Skeletal muscle satellite cell (primary cell): Measurements from ENCODE around the gene MT1M.

Source experiments
- H3K27me3 ChIP-seq: 2 replicates; pipeline ENCODE4 v1.7.0; 2013; ENCODE audit warnings: low read length; ENCODE audit not compliant: control insufficient read depth, insufficient read depth
- H3K36me3 ChIP-seq: 2 replicates; pipeline ENCODE4 v1.7.0; 2013; ENCODE audit warnings: mild to moderate bottlenecking, control low read depth, low read length; ENCODE audit not compliant: insufficient read depth
- H3K4me1 ChIP-seq: 2 replicates; pipeline ENCODE4 v1.7.0; 2013; ENCODE audit warnings: low read length; ENCODE audit not compliant: control insufficient read depth, insufficient read depth
- H3K4me2 ChIP-seq: 2 replicates; pipeline ENCODE4 v1.7.0; 2013; ENCODE audit warnings: mild to moderate bottlenecking, low read length
- H3K4me3 ChIP-seq: 2 replicates; pipeline ENCODE4 v1.7.0; 2013; ENCODE audit warnings: low read length
- H3K9ac ChIP-seq: 2 replicates; pipeline ENCODE4 v1.7.0; 2013; ENCODE audit warnings: mild to moderate bottlenecking, low read depth, low read length, moderate library complexity
- H3K9me3 ChIP-seq: replicated peaks from 2 replicates; pipeline ENCODE4 v1.7.0; 2013; ENCODE audit warnings: mild to moderate bottlenecking, control low read depth, low read length

The MT1M gene

GRCh38 chr16:56643833-56644232 is 11.4 kb downstream of the MT1M start:
- Histone ChIP-seq H3K4me1 (peaks cover 11% of the 10 kb centered on the region), H3K27me3 (peaks cover 46% of the 10 kb centered on the region), H3K9me3 (no peaks in the 10 kb centered on the region), H3K36me3 (no peaks in the 10 kb centered on the region), H3K4me3 (peak overlapping the region; percentile 63), H3K9ac (no peak overlapping the region), H3K4me2 (peak overlapping the region; percentile 78)

- H3K9ac ChIP-seq: no peak overlapping the region
- peaks cover 59% of the 10 kb centered on the region for H3K27me3 ChIP-seq
- H3K4me1 ChIP-seq: peaks cover 11% of the 10 kb centered on the region
- no peak overlapping the region for H3K4me2 ChIP-seq
- no peaks in the 10 kb centered on the region for H3K9me3 ChIP-seq
- no peak overlapping the region for H3K4me3 ChIP-seq
- no peaks in the 10 kb centered on the region for H3K36me3 ChIP-seq
Observed at GRCh38 chr16:56645311-56645710, 12.9 kb downstream of the MT1M start.

GRCh38 chr16:56645838-56646237 is 13.4 kb downstream of the MT1M start:
- no peaks in the 10 kb centered on the region for H3K9me3 ChIP-seq
- H3K4me3 ChIP-seq: no peak overlapping the region
- no peaks in the 10 kb centered on the region for H3K36me3 ChIP-seq
- peaks cover 62% of the 10 kb centered on the region for H3K27me3 ChIP-seq
- H3K4me1 ChIP-seq: peaks cover 11% of the 10 kb centered on the region
- H3K9ac ChIP-seq: no peak overlapping the region
- H3K4me2 ChIP-seq: no peak overlapping the region

GRCh38 chr16:56647641-56648431 is 15.4 kb downstream of the MT1M start:
- H3K4me2 ChIP-seq: no peak overlapping the region
- peaks cover 78% of the 10 kb centered on the region for H3K27me3 ChIP-seq
- H3K9ac ChIP-seq: no peak overlapping the region
- H3K9me3 ChIP-seq: no peaks in the 10 kb centered on the region
- no peak overlapping the region for H3K4me3 ChIP-seq
- H3K36me3 ChIP-seq: no peaks in the 10 kb centered on the region
- H3K4me1 ChIP-seq: peaks cover 10% of the 10 kb centered on the region

GRCh38 chr16:56649271-56649670 is 16.8 kb downstream of the MT1M start:
- H3K9me3 ChIP-seq: no peaks in the 10 kb centered on the region
- no peak overlapping the region for H3K9ac ChIP-seq
- no peaks in the 10 kb centered on the region for H3K36me3 ChIP-seq
- H3K4me3 ChIP-seq: no peak overlapping the region
- H3K27me3 ChIP-seq: peaks cover 74% of the 10 kb centered on the region
- no peaks in the 10 kb centered on the region for H3K4me1 ChIP-seq
- no peak overlapping the region for H3K4me2 ChIP-seq

GRCh38 chr16:56649820-56650219 is 17.4 kb downstream of the MT1M start:
- Histone ChIP-seq H3K9ac (no peak overlapping the region), H3K9me3 (no peaks in the 10 kb centered on the region), H3K36me3 (no peaks in the 10 kb centered on the region), H3K4me3 (no peak overlapping the region), H3K27me3 (peaks cover 70% of the 10 kb centered on the region), H3K4me2 (no peak overlapping the region), H3K4me1 (no peaks in the 10 kb centered on the region)

- Histone ChIP-seq H3K36me3 (no peaks in the 10 kb centered on the region), H3K9me3 (no peaks in the 10 kb centered on the region), H3K27me3 (peaks cover 56% of the 10 kb centered on the region), H3K4me1 (no peaks in the 10 kb centered on the region), H3K4me3 (no peak within 1 kb of the TSS), H3K4me2 (no peak within 1 kb of the TSS), H3K9ac (no peak within 1 kb of the TSS)
Observed at GRCh38 chr16:56651586-56651985, 19.1 kb downstream of the MT1M start, which contains the start of gene MT1B. TSS of gene MT1B (plus strand) at chr16:56651886. CDS start at chr16:56651954, 68 bp downstream.

- peaks cover 1% of the 10 kb centered on the region for H3K4me1 ChIP-seq
- no peaks in the 10 kb centered on the region for H3K36me3 ChIP-seq
- H3K27me3 ChIP-seq: peaks cover 46% of the 10 kb centered on the region
- no peak overlapping the region for H3K9ac ChIP-seq
- H3K4me3 ChIP-seq: no peak overlapping the region
- H3K4me2 ChIP-seq: no peak overlapping the region
- H3K9me3 ChIP-seq: no peaks in the 10 kb centered on the region
Observed at GRCh38 chr16:56652600-56652999, 20.1 kb downstream of the MT1M start.

- Histone ChIP-seq H3K27me3 (peaks cover 45% of the 10 kb centered on the region), H3K4me2 (no peak overlapping the region), H3K9ac (no peak overlapping the region), H3K9me3 (no peaks in the 10 kb centered on the region), H3K4me1 (peaks cover 7% of the 10 kb centered on the region), H3K36me3 (no peaks in the 10 kb centered on the region), H3K4me3 (no peak overlapping the region)
Observed at GRCh38 chr16:56653218-56653617, 20.8 kb downstream of the MT1M start.

- H3K27me3 ChIP-seq: peaks cover 51% of the 10 kb centered on the region
- peak within 1 kb of the TSS; percentile 65 for H3K4me3 ChIP-seq
- H3K4me1 ChIP-seq: peaks cover 9% of the 10 kb centered on the region
- no peaks in the 10 kb centered on the region for H3K36me3 ChIP-seq
- H3K4me2 ChIP-seq: peak within 1 kb of the TSS; percentile 79
- no peak within 1 kb of the TSS for H3K9ac ChIP-seq
- no peaks in the 10 kb centered on the region for H3K9me3 ChIP-seq
Observed at GRCh38 chr16:56657555-56658326, 25.3 kb downstream of the MT1M start, which contains the start of gene MT1F. TSS of gene MT1F (plus strand) at chr16:56657959. CDS start at chr16:56658059, 100 bp downstream.

- Histone ChIP-seq H3K9ac (no peak overlapping the region), H3K27me3 (peaks cover 54% of the 10 kb centered on the region), H3K9me3 (no peaks in the 10 kb centered on the region), H3K4me2 (peak overlapping the region; percentile 79), H3K4me3 (peak overlapping the region; percentile 65), H3K36me3 (no peaks in the 10 kb centered on the region), H3K4me1 (peaks cover 9% of the 10 kb centered on the region)
Observed at GRCh38 chr16:56658327-56658875, 25.9 kb downstream of the MT1M start.
